Fibroblast of the aortic adventitia (primary cell): Measurements from ENCODE around the gene PRPH. TPM values are rescaled to one million over a fixed set of nuclear protein-coding genes. Genes with fewer than 3 reads are reported as not detected.
"Not testable (repeated sequence)": the region's sequence is repeated elsewhere in the genome, so short reads cannot be mapped to it uniquely, and the experiment has no call there.

Experiments
- DNase-seq: peaks from one replicate; pipeline ENCODE4 v3.0.0-alpha.2; 2010; ENCODE audit warnings: low read depth
- H3K4me3 ChIP-seq: 2 replicates; pipeline ENCODE4 v1.5.1; 2011; ENCODE audit warnings: low read depth, mild to moderate bottlenecking, control low read depth, low read length, moderate library complexity
- total RNA-seq: library from RNA; depleted of rRNA; stranded (reverse); fragments of >200 nt; gene quantifications from 2 replicates; pipeline ENCODE4 v1.2.3, GENCODE V29; 2012; ENCODE audit warnings: low replicate concordance
- TF ChIP-seq, protein P1 (sequence below): IDR thresholded peaks from 2 replicates; pipeline ENCODE4 v1.5.1; 2011; ENCODE audit warnings: mild to moderate bottlenecking, low read length, control low read depth, inconsistent platforms; ENCODE audit not compliant: insufficient read depth

The PRPH gene
- total RNA-seq, 1 donor: 0.18 TPM

- H3K4me3 ChIP-seq: no peak overlapping the region
- DNase-seq: no peak
- TF ChIP-seq, protein P1, sequence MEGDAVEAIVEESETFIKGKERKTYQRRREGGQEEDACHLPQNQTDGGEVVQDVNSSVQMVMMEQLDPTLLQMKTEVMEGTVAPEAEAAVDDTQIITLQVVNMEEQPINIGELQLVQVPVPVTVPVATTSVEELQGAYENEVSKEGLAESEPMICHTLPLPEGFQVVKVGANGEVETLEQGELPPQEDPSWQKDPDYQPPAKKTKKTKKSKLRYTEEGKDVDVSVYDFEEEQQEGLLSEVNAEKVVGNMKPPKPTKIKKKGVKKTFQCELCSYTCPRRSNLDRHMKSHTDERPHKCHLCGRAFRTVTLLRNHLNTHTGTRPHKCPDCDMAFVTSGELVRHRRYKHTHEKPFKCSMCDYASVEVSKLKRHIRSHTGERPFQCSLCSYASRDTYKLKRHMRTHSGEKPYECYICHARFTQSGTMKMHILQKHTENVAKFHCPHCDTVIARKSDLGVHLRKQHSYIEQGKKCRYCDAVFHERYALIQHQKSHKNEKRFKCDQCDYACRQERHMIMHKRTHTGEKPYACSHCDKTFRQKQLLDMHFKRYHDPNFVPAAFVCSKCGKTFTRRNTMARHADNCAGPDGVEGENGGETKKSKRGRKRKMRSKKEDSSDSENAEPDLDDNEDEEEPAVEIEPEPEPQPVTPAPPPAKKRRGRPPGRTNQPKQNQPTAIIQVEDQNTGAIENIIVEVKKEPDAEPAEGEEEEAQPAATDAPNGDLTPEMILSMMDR: no peak
Measured at GRCh38 chr12:49332441-49332861, 37.5 kb downstream of the PRPH start.

GRCh38 chr12:49332891-49333371 lies 38.0 kb downstream of the PRPH start:
- no peak overlapping the region for H3K4me3 ChIP-seq
- TF ChIP-seq, protein P1: no peak

DNA sequence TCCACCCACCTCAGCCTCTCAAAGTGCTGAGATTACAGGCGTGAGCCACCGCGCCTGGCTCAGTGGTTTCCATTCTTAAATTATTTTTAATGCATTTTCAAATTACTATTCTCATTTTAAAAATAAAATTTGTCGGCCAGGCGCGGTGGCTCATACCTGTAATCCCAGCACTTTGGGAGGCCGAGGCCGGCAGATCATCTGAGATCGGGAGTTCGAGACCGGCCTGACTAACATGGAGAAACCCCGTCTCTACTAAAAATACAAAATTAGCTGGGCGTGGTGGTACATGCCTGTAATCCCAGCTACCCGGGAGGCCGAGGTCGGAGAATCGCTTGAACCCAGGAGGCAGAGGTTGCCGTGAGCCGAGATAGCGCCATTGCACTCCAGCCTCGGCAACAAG lies 38.8 kb downstream of the PRPH start:
- DNase-seq, H3K4me3 ChIP-seq: not testable (repeated sequence)

More at GRCh38 chr12:49332891-49333371, 38.0 kb downstream of the PRPH start:
- DNase-seq: no peak

GRCh38 chr12:49334226-49334625 lies 39.3 kb downstream of the PRPH start:
- DNase-seq: no peak
- H3K4me3 ChIP-seq: no peak overlapping the region
- TF ChIP-seq, protein P1: no peak

DNA sequence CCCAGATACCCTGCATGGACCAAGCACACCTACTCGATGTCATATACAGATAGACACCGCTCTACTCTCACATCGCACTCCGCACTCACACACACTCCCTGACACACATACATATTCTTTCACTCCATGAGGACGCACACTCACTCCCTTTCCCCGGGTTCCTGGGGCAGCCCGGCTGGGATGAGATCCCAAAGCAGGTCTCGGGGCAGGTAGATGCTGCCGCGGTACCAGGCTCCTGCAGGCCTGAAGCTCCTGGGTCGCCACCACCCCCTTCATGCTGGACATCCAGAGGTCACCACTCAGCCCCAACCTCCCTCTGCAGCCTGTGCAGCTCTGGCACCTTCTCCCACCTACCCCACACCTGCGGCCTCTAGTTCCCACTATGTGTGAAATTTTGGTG lies 39.7 kb downstream of the PRPH start:
- no peak overlapping the region for H3K4me3 ChIP-seq
- DNase-seq: no peak
- TF ChIP-seq, protein P1: no peak

- TF ChIP-seq, protein P1: no peak
- DNase-seq: no peak
Measured at GRCh38 chr12:49335118-49335954, 40.4 kb downstream of the PRPH start.

DNA sequence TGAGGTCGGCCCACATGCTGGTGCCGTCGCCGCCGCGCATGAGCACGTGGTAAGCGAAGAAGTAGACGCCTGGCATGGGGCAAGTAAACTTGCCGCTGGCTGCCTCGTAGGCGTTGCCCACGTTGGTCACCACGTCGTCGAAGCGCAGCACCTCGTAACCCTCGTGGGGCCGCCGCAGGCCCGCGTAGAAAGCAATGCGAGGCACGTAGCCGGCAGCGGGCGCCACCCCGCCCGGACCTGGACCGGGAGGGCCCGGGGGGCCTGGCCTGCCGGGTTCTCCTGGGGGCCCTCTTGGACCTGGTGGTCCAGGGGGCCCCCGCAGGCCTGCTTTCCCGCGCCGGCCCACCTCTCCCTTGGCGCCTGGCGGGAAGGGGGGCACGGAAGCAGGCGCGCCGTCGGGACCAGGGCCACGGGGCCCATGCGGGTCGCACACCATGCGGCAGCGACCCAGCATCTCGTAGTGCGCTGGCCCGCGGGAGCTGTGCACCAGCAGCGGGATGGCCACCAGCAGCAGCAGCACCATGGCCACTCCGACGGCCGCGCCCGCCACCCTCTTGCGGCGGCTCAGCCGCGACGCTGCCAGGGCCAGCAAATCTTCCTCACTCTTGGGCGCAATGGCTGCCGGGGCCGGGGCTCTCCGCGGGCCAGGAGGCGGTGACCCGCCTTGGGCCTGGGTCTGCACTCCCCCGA lies 41.2 kb downstream of the PRPH start:
- TF ChIP-seq, protein P1: no peak
- H3K4me3 ChIP-seq: no peak overlapping the region
- no peak for DNase-seq

More at GRCh38 chr12:49335118-49335954, 40.4 kb downstream of the PRPH start:
- H3K4me3 ChIP-seq: no peak overlapping the region
